B cell (primary cell): ENCODE measurements around the gene S100A4. TPM values are rescaled to one million over a fixed set of nuclear protein-coding genes. Genes with fewer than 3 reads are reported as not detected.
"Not testable (repeated sequence)": the region's sequence is repeated elsewhere in the genome, so short reads cannot be mapped to it uniquely, and the experiment has no call there.

Source experiments
- ATAC-seq: fragments of 200-7000 bp; cut with Tn5 transposase; one replicate; pipeline ENCODE4 v1.10.0; 2021; ENCODE audit warnings: low read depth, mild to moderate bottlenecking, moderate number of reproducible peaks, moderate library complexity
- CTCF ChIA-PET: fragments of 350-600 bp; sonication (Branson Sonifier 250); formaldehyde crosslinking; loops from one replicate; lab custom pipeline; 2021; ENCODE audit warnings: antibody characterized with exemption, inconsistent platforms; lab: Charles Lee
- POLR2A ChIA-PET: fragments of 350-600 bp; sonication (Branson Sonifier 250); formaldehyde crosslinking; loops from one replicate; lab custom pipeline; 2021; ENCODE audit warnings: antibody characterized with exemption; lab: Charles Lee
- DNase-seq: peaks from one replicate; pipeline ENCODE4 v3.0.0; 2013
- H2AFZ ChIP-seq: 2 replicates; pipeline ENCODE4 v1.6.1; 2012; ENCODE audit warnings: mild to moderate bottlenecking, low read depth, low read length; ENCODE audit not compliant: insufficient read depth, poor library complexity, severe bottlenecking
- H3K27ac ChIP-seq, 2 donors: 1 replicate in 1 of 2; 2 replicates in 1 of 2; pipeline ENCODE4 v1.5.1; 2012 to 2013; ENCODE audit warnings: low read length in 2 of 2, mild to moderate bottlenecking in 2 of 2, moderate library complexity in 1 of 2
- H3K27me3 ChIP-seq, 4 experiments: fragments of 200-600 bp in 1 of 4; sonication (generic) in 1 of 4; replicated peaks in 1 of 4; 1 replicate in 2 of 4; 2 replicates in 2 of 4; pipeline versions ENCODE4 v1.6.1 to v1.7.0; 2013 to 2016; ENCODE audit warnings: low read length in 3 of 4, mild to moderate bottlenecking in 2 of 4, mixed read lengths in 1 of 4, moderate library complexity in 1 of 4; ENCODE audit not compliant: insufficient read depth in 4 of 4, control insufficient read depth in 3 of 4; ENCODE audit errors: control extremely low read depth in 1 of 4
- H3K36me3 ChIP-seq, 2 experiments: replicated peaks in 1 of 2; 1 replicate in 1 of 2; 2 replicates in 1 of 2; pipeline versions ENCODE4 v1.6.1 to v1.7.1; 2013; ENCODE audit warnings: low read length in 1 of 2; ENCODE audit not compliant: insufficient read depth in 2 of 2, control insufficient read depth in 1 of 2; ENCODE audit errors: control extremely low read depth in 1 of 2, extremely low read depth in 1 of 2
- H3K4me1 ChIP-seq, 2 donors: fragments of 200-600 bp in 1 of 2; sonication (generic) in 1 of 2; 1 replicate in 1 of 2; 2 replicates in 1 of 2; pipeline versions ENCODE4 v1.5.1 to v1.6.1; 2013 to 2017; ENCODE audit warnings: low read length in 2 of 2; ENCODE audit not compliant: control insufficient read depth in 2 of 2, insufficient read depth in 2 of 2
- H3K4me2 ChIP-seq: replicated peaks from 2 replicates; pipeline ENCODE3; 2012; ENCODE audit warnings: mild to moderate bottlenecking, low read depth, low read length; ENCODE audit not compliant: poor library complexity, severe bottlenecking
- H3K4me3 ChIP-seq, 5 experiments: fragments of 200-600 bp in 1 of 5; sonication (generic) in 1 of 5; 1 replicate in 3 of 5; 2 replicates in 2 of 5; pipeline versions ENCODE4 v1.5.1 to v1.7.0; 2011 to 2016; ENCODE audit warnings: low read length in 4 of 5, mild to moderate bottlenecking in 4 of 5, low read depth in 2 of 5, control low read depth in 1 of 5, moderate library complexity in 1 of 5; ENCODE audit not compliant: insufficient read depth in 1 of 5; ENCODE audit errors: control extremely low read depth in 1 of 5, extremely low read depth in 1 of 5
- H3K79me2 ChIP-seq: fragments of 200-600 bp; sonication (generic); one replicate; pipeline ENCODE4 v1.6.0; 2016; ENCODE audit warnings: low read length; ENCODE audit not compliant: control insufficient read depth, insufficient read depth
- H3K9ac ChIP-seq: fragments of 200-600 bp; sonication (generic); 2 replicates; pipeline ENCODE4 v1.6.1; 2017; ENCODE audit warnings: mild to moderate bottlenecking, low read length, moderate library complexity
- H3K9me3 ChIP-seq, 3 donors: one replicate each; pipeline versions ENCODE4 v1.6.1 to v1.7.1; 2013; ENCODE audit warnings: low read length in 2 of 3; ENCODE audit not compliant: control insufficient read depth in 2 of 3, insufficient read depth in 1 of 3; ENCODE audit errors: control extremely low read depth in 1 of 3
- H4K20me1 ChIP-seq: 2 replicates; pipeline ENCODE4 v1.6.0; 2012; ENCODE audit warnings: mild to moderate bottlenecking, low read length; ENCODE audit not compliant: insufficient read depth, control insufficient read depth, poor library complexity, severe bottlenecking
- H3K27ac Mint-ChIP-seq: one replicate; pipeline ENCODE4 v1.8.0; 2021; ENCODE audit warnings: mixed read lengths
- H3K27me3 Mint-ChIP-seq: one replicate; pipeline ENCODE4 v1.8.0; 2021; ENCODE audit warnings: mixed read lengths
- H3K4me1 Mint-ChIP-seq: one replicate; pipeline ENCODE4 v1.8.0; 2021; ENCODE audit warnings: mixed read lengths
- H3K4me3 Mint-ChIP-seq: one replicate; pipeline ENCODE4 v1.8.0; 2021; ENCODE audit warnings: mixed read lengths
- H3K9me3 Mint-ChIP-seq: one replicate; pipeline ENCODE4 v1.8.0; 2022; ENCODE audit warnings: mixed read lengths; ENCODE audit not compliant: insufficient read depth
- CTCF ChIP-seq: fragments of 200-600 bp; IDR thresholded peaks from one replicate; pipeline ENCODE4 v1.8.0; 2022; ENCODE audit warnings: antibody characterized with exemption, mild to moderate bottlenecking
- EZH2 ChIP-seq: IDR thresholded peaks from 2 replicates; pipeline ENCODE4 v1.6.1; 2012; ENCODE audit warnings: borderline replicate concordance, low read depth, mild to moderate bottlenecking, moderate library complexity, low read length; ENCODE audit not compliant: insufficient read depth, poor library complexity, severe bottlenecking
- WGBS: methylation state at CpG from one replicate; pipeline ENCODE4 v1.1.5; 2013; ENCODE audit warnings: missing lambda C conversion rate; ENCODE audit not compliant: insufficient coverage; 5-methylcytosine and 5-hydroxymethylcytosine counted together
- intact Hi-C: fragments of 100-400 bp; cut with micrococcal nuclease; formaldehyde crosslinking; loops from one replicate; pipeline ENCODE4 v1.10.0; 2022
- polyA plus RNA-seq: library from polyadenylated mRNA; depleted of rRNA; stranded (reverse); fragments of >200 nt; gene quantifications from 2 replicates; pipeline ENCODE4 v1.2.3, GENCODE V29; 2012
- total RNA-seq, 2 donors: library from RNA; stranded (reverse); fragments of 120-200 nt in 1 of 2; gene quantifications; 1 replicate in 1 of 2; 2 replicates in 1 of 2; pipeline versions ENCODE4 v1.2.3 to v1.2.4, GENCODE V29; 2013 to 2022

S100A4 gene
- total and polyA plus RNA-seq, 2 donors (not counting 1 experiment from before 2014, with no cell fraction given), result 62.7 to 150 TPM

- no peak for TF ChIP-seq EZH2
- TF ChIP-seq CTCF, result no peak
- Histone ChIP-seq H3K27me3 (no peaks in the 10 kb centered on the region), H3K4me3 (no peak overlapping the region), H3K9ac (no peak overlapping the region), H2AFZ (no peak overlapping the region), H3K9me3 (no peaks in the 10 kb centered on the region), H4K20me1 (no peaks in the 10 kb centered on the region), H3K36me3 (no peaks in the 10 kb centered on the region), H3K27ac (no peak overlapping the region), H3K4me1 (peaks cover 9 to 11% of the 10 kb centered on the region in 2 donors), H3K79me2 (no peaks in the 10 kb centered on the region), H3K4me2 (no peak overlapping the region)
- ATAC-seq, result no peak
- 50% methylated on average over 1 of the region's 4 CpGs for WGBS
- no peaks in the 10 kb centered on the region for H3K9me3 Mint-ChIP-seq
- POLR2A ChIA-PET, result no interaction called here
- CTCF ChIA-PET, result interaction anchor here (1.1 to 1.4 kb wide), 2 partner anchors 15 to 21 kb away, joined by 3 to 5 read pairs; no protein-coding TSS in a partner anchor
- intact Hi-C loops, result no loop called here
- DNase-seq, result no peak
- H3K27me3 Mint-ChIP-seq, result no peaks in the 10 kb centered on the region
- H3K4me1 Mint-ChIP-seq, result peaks cover 14% of the 10 kb centered on the region
- H3K27ac Mint-ChIP-seq, result no peak overlapping the region
- no peak overlapping the region for H3K4me3 Mint-ChIP-seq
These were observed 47.1 kb upstream of the S100A4 start for GRCh38 chr1:153592748-153593147.

GRCh38 chr1:153588482-153588881 lies 42.9 kb upstream of the S100A4 start:
- H3K4me2 ChIP-seq, result no peak overlapping the region
- TF ChIP-seq EZH2, result no peak
- TF ChIP-seq CTCF, result no peak
- DNase-seq (no peak), ATAC-seq (no peak)
- no peaks in the 10 kb centered on the region for H3K9me3 ChIP-seq
- no peak overlapping the region for H3K4me3 Mint-ChIP-seq
- H3K4me1 ChIP-seq, result no peaks in the 10 kb centered on the region
- intact Hi-C loops, result no loop called here
- H3K9ac ChIP-seq, result no peak overlapping the region
- no peaks in the 10 kb centered on the region for H3K79me2 ChIP-seq
- no peak overlapping the region for H3K27ac Mint-ChIP-seq
- H3K27me3 ChIP-seq, result no peaks in the 10 kb centered on the region
- no peak overlapping the region for H3K4me3 ChIP-seq
- H3K4me1 Mint-ChIP-seq, result no peaks in the 10 kb centered on the region
- no peaks in the 10 kb centered on the region for H4K20me1 ChIP-seq
- WGBS, result no CpG with 5 or more reads among the region's 2 CpGs
- no peaks in the 10 kb centered on the region for H3K9me3 Mint-ChIP-seq
- no peak overlapping the region for H3K27ac ChIP-seq
- no peak overlapping the region for H2AFZ ChIP-seq
- no peaks in the 10 kb centered on the region for H3K36me3 ChIP-seq
- POLR2A ChIA-PET, result interaction anchor here (0.7 kb wide), 1 partner anchor 61 kb away, joined by 5 read pairs; no protein-coding TSS in a partner anchor
- H3K27me3 Mint-ChIP-seq, result peaks cover 10% of the 10 kb centered on the region
- CTCF ChIA-PET, result interaction anchor here (0.9 to 1.4 kb wide), 2 partner anchors 11 to 19 kb away, joined by 5 read pairs; no protein-coding TSS in a partner anchor

GRCh38 chr1:153588033-153588432 lies 42.4 kb upstream of the S100A4 start:
- DNase-seq, intact Hi-C loops, H3K9me3 ChIP-seq, H3K27me3 ChIP-seq, H2AFZ ChIP-seq, H3K4me1 ChIP-seq, H3K4me3 ChIP-seq, H3K79me2 ChIP-seq, H3K9me3 Mint-ChIP-seq, H4K20me1 ChIP-seq, ATAC-seq, H3K4me1 Mint-ChIP-seq, H3K4me3 Mint-ChIP-seq, H3K36me3 ChIP-seq, H3K4me2 ChIP-seq, H3K27ac ChIP-seq, H3K9ac ChIP-seq, H3K27ac Mint-ChIP-seq: not testable (repeated sequence)
- 97% methylated on average over 7 of the region's 10 CpGs for WGBS
- POLR2A ChIA-PET, result interaction anchor here (0.7 kb wide), 1 partner anchor 62 kb away, joined by 5 read pairs; no protein-coding TSS in a partner anchor
- CTCF ChIA-PET, result interaction anchor here (0.9 to 1.4 kb wide), 2 partner anchors 11 to 18 kb away, joined by 5 read pairs; no protein-coding TSS in a partner anchor
- peaks cover 10% of the 10 kb centered on the region for H3K27me3 Mint-ChIP-seq
